Kidney epithelial cell (primary cell): ENCODE results near the gene SYMPK. TPM values are rescaled to one million over a fixed set of nuclear protein-coding genes. Genes with fewer than 3 reads are reported as not detected.
A peak's percentile ranks its signal among the peaks of the same experiment; 100 is the strongest.

Experiments used
- DNase-seq: peaks from one replicate; pipeline ENCODE4 v3.0.0-alpha.2; 2010; ENCODE audit warnings: low read depth
- H3K27me3 ChIP-seq: 2 replicates; pipeline ENCODE4 v1.6.0; 2011; ENCODE audit warnings: low read length; ENCODE audit not compliant: control insufficient read depth, insufficient read depth
- H3K36me3 ChIP-seq: 2 replicates; pipeline ENCODE4 v1.5.1; 2011; ENCODE audit warnings: low read length; ENCODE audit not compliant: control insufficient read depth, insufficient read depth
- H3K4me3 ChIP-seq: 2 replicates; pipeline ENCODE4 v1.5.1; 2011; ENCODE audit warnings: low read depth, mild to moderate bottlenecking, control low read depth, low read length
- total RNA-seq: library from RNA; depleted of rRNA; stranded (reverse); fragments of >200 nt; gene quantifications from 2 replicates; pipeline ENCODE4 v1.2.3, GENCODE V29; 2015
- TF ChIP-seq, protein P1 (sequence below): IDR thresholded peaks from 2 replicates; pipeline ENCODE4 v1.5.1; 2011; ENCODE audit warnings: mild to moderate bottlenecking, moderate library complexity, low read length, control low read depth, inconsistent platforms; ENCODE audit not compliant: insufficient read depth, poor library complexity, severe bottlenecking

Gene SYMPK
- total RNA-seq, 1 donor from 2014 or later, result 32.2 TPM

DNA sequence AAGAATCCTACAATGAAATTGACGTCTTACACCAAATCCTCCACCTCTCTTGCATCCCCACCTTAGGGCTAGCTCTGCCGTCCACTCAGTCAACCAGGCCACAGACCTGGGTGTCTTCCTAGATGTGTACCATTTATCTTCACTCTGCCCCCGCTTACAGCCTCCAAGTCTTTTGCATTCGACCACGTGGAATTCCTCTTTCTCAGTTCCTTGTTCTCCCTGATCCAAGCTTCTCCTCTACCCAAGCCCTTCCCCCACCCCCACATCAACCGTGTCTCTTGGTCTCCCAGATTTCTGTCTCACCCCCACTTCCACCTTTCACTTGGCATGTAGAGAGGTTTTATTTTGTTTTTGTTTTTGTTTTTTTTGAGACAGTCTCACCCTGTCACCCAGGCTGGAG, 69.1 kb downstream of the SYMPK start:
- TF ChIP-seq, protein P1, sequence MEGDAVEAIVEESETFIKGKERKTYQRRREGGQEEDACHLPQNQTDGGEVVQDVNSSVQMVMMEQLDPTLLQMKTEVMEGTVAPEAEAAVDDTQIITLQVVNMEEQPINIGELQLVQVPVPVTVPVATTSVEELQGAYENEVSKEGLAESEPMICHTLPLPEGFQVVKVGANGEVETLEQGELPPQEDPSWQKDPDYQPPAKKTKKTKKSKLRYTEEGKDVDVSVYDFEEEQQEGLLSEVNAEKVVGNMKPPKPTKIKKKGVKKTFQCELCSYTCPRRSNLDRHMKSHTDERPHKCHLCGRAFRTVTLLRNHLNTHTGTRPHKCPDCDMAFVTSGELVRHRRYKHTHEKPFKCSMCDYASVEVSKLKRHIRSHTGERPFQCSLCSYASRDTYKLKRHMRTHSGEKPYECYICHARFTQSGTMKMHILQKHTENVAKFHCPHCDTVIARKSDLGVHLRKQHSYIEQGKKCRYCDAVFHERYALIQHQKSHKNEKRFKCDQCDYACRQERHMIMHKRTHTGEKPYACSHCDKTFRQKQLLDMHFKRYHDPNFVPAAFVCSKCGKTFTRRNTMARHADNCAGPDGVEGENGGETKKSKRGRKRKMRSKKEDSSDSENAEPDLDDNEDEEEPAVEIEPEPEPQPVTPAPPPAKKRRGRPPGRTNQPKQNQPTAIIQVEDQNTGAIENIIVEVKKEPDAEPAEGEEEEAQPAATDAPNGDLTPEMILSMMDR, result no peak
- peaks cover 2% of the 10 kb centered on the region for H3K36me3 ChIP-seq
- H3K27me3 ChIP-seq, result no peaks in the 10 kb centered on the region
- no peak overlapping the region for H3K4me3 ChIP-seq
- DNase-seq, result no peak

DNA sequence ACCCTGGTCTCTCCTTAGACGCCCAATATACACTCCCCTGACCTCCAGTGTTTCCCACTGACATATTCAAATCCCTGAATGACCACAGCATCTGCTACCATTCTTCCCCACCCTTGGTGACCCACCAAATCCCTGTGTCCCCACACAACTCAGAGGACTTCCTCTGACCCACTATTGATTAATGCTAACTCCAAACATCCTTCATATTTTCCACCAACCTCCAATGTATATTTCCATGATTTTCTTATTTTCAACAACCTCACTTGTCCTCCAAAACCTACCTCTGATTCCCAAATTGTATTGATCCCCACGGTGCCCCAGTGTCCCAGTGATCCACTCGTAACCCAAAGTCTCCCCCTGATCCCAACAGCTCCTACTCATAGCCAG, 69.8 kb downstream of the SYMPK start:
- H3K36me3 ChIP-seq, result peaks cover 2% of the 10 kb centered on the region
- TF ChIP-seq, protein P1, result no peak
- no peak overlapping the region for H3K4me3 ChIP-seq
- H3K27me3 ChIP-seq, result no peaks in the 10 kb centered on the region
- DNase-seq, result no peak

DNA sequence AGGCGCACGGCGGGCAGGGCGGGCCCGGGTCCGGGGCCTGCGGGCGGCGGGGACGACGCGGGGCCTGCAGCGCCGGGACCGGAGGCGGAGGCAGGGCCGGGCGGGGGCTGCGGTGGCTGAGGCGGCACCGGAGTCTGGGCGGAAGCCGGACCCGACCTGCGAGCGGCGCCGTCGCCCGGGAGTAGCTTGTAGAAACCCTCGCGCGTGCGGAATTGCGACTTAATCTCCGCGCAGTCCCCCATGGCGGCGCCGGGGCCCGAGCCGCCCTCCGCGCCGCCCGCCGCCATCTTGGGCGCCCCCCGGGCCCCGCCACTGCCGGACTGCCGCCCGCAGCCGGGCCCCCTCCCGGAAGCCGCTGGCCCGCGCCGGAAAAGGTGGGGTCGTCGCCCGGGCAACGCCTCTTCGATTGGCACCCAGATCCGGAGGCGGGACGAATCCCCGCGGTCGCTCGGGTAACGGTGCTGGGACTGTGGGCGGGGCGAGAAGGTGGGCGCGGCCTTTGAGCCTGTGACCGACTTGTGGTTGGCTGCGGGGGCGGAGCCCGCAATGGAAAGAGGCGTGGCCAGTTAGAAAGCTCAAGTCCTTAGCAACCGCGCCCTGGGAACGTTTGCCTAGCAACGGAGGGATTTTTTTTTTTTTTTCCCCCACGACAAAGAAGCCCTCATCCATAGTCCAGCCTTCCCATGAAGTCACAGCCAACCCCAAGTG, 70.3 kb downstream of the SYMPK start, which contains the start of gene DMWD:
Gene DMWD (minus strand): TSS at position 376 of the 708 bp plus-strand sequence. CDS start 89 bp downstream, at position 287.
- no peaks in the 10 kb centered on the region for H3K27me3 ChIP-seq

DNA sequence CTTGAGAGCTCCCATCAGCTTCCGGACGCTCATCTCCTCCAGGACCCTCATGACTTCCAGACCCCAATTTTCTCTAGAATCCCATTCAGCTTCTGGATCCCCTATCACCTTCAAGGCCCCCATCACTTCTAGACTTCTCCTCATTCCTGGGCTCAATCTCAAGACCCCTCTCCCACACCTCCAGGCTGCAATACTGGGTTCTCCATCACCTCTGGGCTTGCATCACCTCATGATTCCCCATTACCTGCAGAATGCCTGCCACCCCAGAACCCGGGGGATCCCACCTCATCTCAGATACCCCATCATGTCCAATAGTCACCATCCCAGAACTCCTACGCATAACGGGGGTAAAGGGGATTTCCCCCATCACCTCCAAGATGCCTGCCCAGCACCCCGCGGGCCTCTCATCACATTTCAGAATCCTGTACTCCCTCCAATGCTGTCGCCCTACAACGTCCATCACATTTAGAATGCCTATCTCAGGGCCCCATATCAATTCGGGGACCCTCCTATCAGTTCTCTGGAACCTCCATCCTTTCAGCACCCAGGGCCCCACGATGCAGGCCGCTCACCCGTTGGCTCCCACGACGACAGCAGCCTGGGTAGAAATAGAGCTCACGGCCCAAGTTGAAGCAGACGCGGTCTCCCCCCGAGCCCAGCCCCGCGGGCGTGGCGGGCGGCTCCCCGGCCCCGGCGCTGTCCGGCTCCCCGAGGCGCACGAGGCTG, 71.0 kb downstream of the SYMPK start:
- DNase-seq, result no peak

More for the DNA sequence above, 70.3 kb downstream of the SYMPK start, which contains the start of gene DMWD:
- H3K4me3 ChIP-seq, result peak within 1 kb of the TSS; percentile 91
- peak; percentile 92 for DNase-seq
- TF ChIP-seq, protein P1, result no peak
- H3K36me3 ChIP-seq, result peaks cover 2% of the 10 kb centered on the region

DNA sequence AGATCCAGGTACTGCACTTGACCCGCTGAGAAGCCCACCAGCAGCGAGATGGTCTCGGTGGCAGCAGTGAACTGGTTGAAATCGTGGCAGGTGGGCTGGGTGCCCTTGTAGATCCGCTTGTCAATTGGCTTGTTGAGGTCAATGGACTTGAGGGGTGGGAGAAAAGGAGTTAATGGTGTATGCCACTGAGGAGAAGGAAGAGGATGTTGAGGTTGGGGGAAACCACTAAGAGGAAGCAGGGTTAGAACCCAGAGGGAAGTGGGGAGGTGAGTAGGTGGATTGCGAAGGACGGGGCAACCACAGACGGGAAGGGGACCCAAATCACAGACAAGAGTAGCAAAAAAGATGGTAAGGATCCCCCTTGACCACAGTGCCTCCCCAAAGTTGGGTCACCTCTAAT, 72.0 kb downstream of the SYMPK start:
- TF ChIP-seq, protein P1, result no peak

More for the DNA sequence above, 71.0 kb downstream of the SYMPK start:
- TF ChIP-seq, protein P1, result no peak
- Histone ChIP-seq H3K4me3 (peak overlapping the region; percentile 91), H3K36me3 (peaks cover 2% of the 10 kb centered on the region), H3K27me3 (no peaks in the 10 kb centered on the region)

More for the DNA sequence above, 72.0 kb downstream of the SYMPK start:
- no peak for DNase-seq
- H3K36me3 ChIP-seq, result peaks cover 2% of the 10 kb centered on the region
- no peaks in the 10 kb centered on the region for H3K27me3 ChIP-seq
- no peak overlapping the region for H3K4me3 ChIP-seq
